A549 (cell line): ENCODE results near the gene CDC42. TPM values are rescaled to one million over a fixed set of nuclear protein-coding genes. Genes with fewer than 3 reads are reported as not detected.
A peak's percentile ranks its signal among the peaks of the same experiment; 100 is the strongest.

Experiments used
- ATAC-seq, 2 experiments: fragments of 200-7000 bp in 1 of 2; fragments of >200 bp in 1 of 2; cut with Nextera tagmentation in 1 of 2; cut with Tn5 transposase in 1 of 2; 3 replicates each; pipeline versions ENCODE4 v1.8.0 to v1.9.1; 2018 to 2020; ENCODE audit warnings: mild to moderate bottlenecking in 1 of 2, moderate library complexity in 1 of 2
- CTCF ChIA-PET: fragments of 300-600 bp; sonication (Branson Sonifier 250); formaldehyde crosslinking; extraction: SDS; loops from one replicate; lab custom pipeline; 2021; ENCODE audit warnings: antibody characterized with exemption, inconsistent platforms; lab: Yijun Ruan, JAX
- POLR2A ChIA-PET: fragments of 350-600 bp; formaldehyde crosslinking; extraction: SDS; loops from one replicate; lab custom pipeline; 2021; ENCODE audit warnings: antibody characterized with exemption, inconsistent platforms; lab: Yijun Ruan, JAX
- DNase-seq, 2 experiments: peaks; one replicate each; pipeline versions ENCODE4 v3.0.0 to v3.0.0-alpha.2; 2011 to 2016; ENCODE audit warnings: low read depth in 1 of 2, low spot score in 1 of 2
- FAIRE-seq: peaks from 2 replicates; lab custom pipeline; 2011; peaks lifted over from hg19 to GRCh38; lab: Jason Lieb, UNC
- H3K27ac ChIP-seq, 2 experiments: fragments of >200 bp; sonication (Bioruptor Twin); formaldehyde crosslinking; 3 replicates each; pipeline ENCODE4 v1.5.1; 2016 to 2017
- H3K4me1 ChIP-seq: fragments of >200 bp; sonication (Bioruptor Twin); formaldehyde crosslinking; 3 replicates; pipeline ENCODE4 v1.6.1; 2016
- H3K4me2 ChIP-seq: fragments of >200 bp; sonication (Bioruptor Twin); formaldehyde crosslinking; 3 replicates; pipeline ENCODE4 v1.6.1; 2016
- H3K4me3 ChIP-seq: fragments of >200 bp; sonication (Bioruptor Twin); formaldehyde crosslinking; 3 replicates; pipeline ENCODE4 v1.5.1; 2016
- H3K9me3 ChIP-seq: fragments of >200 bp; sonication (Bioruptor Twin); formaldehyde crosslinking; 3 replicates; pipeline ENCODE4 v1.6.1; 2016
- CBX8 ChIP-seq: fragments of 200-600 bp; sonication (generic); IDR thresholded peaks from 2 replicates; pipeline ENCODE4 v1.6.1; 2016
- HOXB13 ChIP-seq: fragments of 250-450 bp; sonication (Bioruptor Pico); IDR thresholded peaks from 2 replicates; pipeline ENCODE4 v1.5.0; 2020; ENCODE audit warnings: low read depth, mild to moderate bottlenecking, moderate library complexity
- HOXB5 ChIP-seq: fragments of 250-450 bp; sonication (Bioruptor Pico); IDR thresholded peaks from 2 replicates; pipeline ENCODE4 v1.5.0; 2020; ENCODE audit warnings: mild to moderate bottlenecking, moderate library complexity
- KDM5A ChIP-seq: fragments of 200-600 bp; sonication (generic); IDR thresholded peaks from 2 replicates; pipeline ENCODE4 v1.6.1; 2016; ENCODE audit warnings: antibody characterized with exemption, mild to moderate bottlenecking
- MAFK ChIP-seq: fragments of 450-650 bp; IDR thresholded peaks from 2 replicates; pipeline ENCODE4 v1.6.1; 2014; ENCODE audit not compliant: partially characterized antibody
- RCOR1 ChIP-seq: fragments of 150-350 bp; IDR thresholded peaks from 2 replicates; pipeline ENCODE4 v1.6.1; 2014; ENCODE audit warnings: antibody characterized with exemption, low read length, low read depth
- TFCP2L1 ChIP-seq: fragments of 250-450 bp; sonication (Bioruptor Pico); IDR thresholded peaks from 2 replicates; pipeline ENCODE4 v1.5.0; 2021; ENCODE audit warnings: mild to moderate bottlenecking
- ZC3H11A ChIP-seq: fragments of 450-650 bp; IDR thresholded peaks from 2 replicates; pipeline ENCODE4 v1.6.1; 2014; ENCODE audit warnings: antibody characterized with exemption, mild to moderate bottlenecking
- WGBS: methylation state at CpG from one replicate; pipeline ENCODE4 v1.1.6; 2017; ENCODE audit errors: missing lambda C conversion rate; 5-methylcytosine and 5-hydroxymethylcytosine counted together
- polyA plus RNA-seq, 4 experiments: library from polyadenylated mRNA; depleted of rRNA in 3 of 4; stranded (reverse); fragments of >200 nt; fragmentation: RNase III in 1 of 4; extraction: RNeasy Plus Mini Kit Qiagen cat#74134 plus additional on column Dnase treatment in 1 of 4; gene quantifications; 2 replicates in 3 of 4; 3 replicates in 1 of 4; pipeline ENCODE4 v1.2.3, GENCODE V29; 2011 to 2017
- TF ChIP-seq, protein P1 (sequence below): fragments of 250-450 bp; sonication (Bioruptor Pico); IDR thresholded peaks from 2 replicates; pipeline ENCODE4 v1.5.0; 2020; ENCODE audit warnings: low read depth, mild to moderate bottlenecking, moderate library complexity
- TF ChIP-seq, protein P2 (sequence below): fragments of >200 bp; sonication (Bioruptor Twin); formaldehyde crosslinking; IDR thresholded peaks from 3 replicates; pipeline ENCODE4 v1.5.1; 2016
- TF ChIP-seq, protein P3 (sequence below): fragments of 250-450 bp; sonication (Bioruptor Pico); IDR thresholded peaks from 2 replicates; pipeline ENCODE4 v1.5.0; 2021; ENCODE audit warnings: mild to moderate bottlenecking, moderate library complexity, borderline replicate concordance

The CDC42 gene
- polyA plus RNA-seq, 2 of the 4 experiments (the other 2 are of a cell fraction), result 155 to 212 TPM

DNA sequence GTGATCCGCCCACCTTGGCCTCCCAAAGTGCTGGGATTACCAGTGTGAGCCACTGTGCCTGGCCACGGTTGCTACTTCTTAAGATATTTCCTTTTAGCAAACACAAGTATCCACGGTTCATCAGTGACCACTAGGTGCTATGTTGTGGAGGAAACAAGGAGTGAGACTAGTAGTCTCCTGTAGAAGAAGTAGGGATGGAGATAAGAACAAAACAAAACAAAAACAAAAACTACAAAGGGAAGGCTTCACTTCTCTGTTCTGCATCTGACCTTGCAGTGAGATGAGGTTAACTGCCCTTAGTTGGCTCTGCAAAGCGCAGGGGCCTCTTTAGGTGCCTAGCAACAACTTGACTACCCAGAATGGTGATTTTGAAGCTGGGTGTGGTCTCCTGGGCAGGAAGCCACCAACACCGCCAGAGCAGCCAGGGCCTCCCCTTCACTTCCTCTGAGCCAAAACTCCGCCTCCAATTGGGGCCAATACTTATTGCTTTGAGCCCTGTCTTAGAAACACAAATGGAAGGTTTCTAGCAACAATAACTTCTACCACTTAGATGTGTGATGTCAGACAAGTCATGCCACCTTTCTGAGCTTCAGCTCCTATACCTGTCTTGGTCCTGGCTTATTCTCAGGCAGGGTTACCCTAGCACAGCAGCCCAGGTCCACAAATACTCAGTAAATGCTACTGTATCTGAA is 12.8 kb upstream of the CDC42 start:
- TF ChIP-seq RCOR1 (no peak), HOXB13 (no peak), TFCP2L1 (CRISPR knock-in tag) (no peak), CBX8 (no peak)
- no peak overlapping the region for H3K27ac ChIP-seq
- WGBS, result 70% methylated on average over 6 of the region's 6 CpGs
- ATAC-seq (peak in 1 of 2 experiments; percentile 74; a peak in 3 of 6 replicates), DNase-seq (peak in 1 of 2 experiments; percentile 26), FAIRE-seq (no peak)
- ChIA-PET CTCF (interaction anchor here (0.7 to 0.9 kb wide), 2 partner anchors 108 to 584 kb away, joined by 3 read pairs; no protein-coding TSS in a partner anchor), POLR2A (no interaction called here)
- H3K4me2 ChIP-seq, result no peak overlapping the region
- peaks cover 6% of the 10 kb centered on the region; the same call in 2 of the 3 replicates for H3K4me1 ChIP-seq
- no peak overlapping the region for H3K4me3 ChIP-seq
- H3K9me3 ChIP-seq, result no peaks in the 10 kb centered on the region

DNA sequence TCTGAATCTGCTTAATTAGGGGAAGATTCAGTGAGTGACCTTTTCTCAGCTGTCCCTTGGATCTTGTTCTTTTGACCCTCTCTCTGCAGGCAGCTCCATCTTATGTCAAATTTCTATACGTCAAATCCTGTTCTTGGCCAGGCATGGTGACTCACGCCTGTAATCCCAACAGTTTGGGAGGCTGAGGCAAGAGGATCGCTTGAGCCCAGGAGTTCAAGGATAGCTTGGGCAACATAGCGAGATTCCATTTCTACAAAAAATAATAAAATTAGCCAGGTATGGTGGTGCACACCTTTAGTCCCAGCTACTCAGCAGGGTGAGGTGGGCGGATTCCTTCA is 12.3 kb upstream of the CDC42 start:
- no peak for TF ChIP-seq MAFK
- no peak for TF ChIP-seq ZC3H11A
- TF ChIP-seq RCOR1, result no peak
- DNase-seq (no peak), FAIRE-seq (no peak), ATAC-seq (no peak)
- H3K9me3 ChIP-seq, result no peaks in the 10 kb centered on the region
- WGBS, result 88% methylated on average over 5 of the region's 5 CpGs
- H3K27ac ChIP-seq, result no peak overlapping the region
- no peak overlapping the region for H3K4me3 ChIP-seq
- POLR2A ChIA-PET, result no interaction called here
- no peak overlapping the region for H3K4me2 ChIP-seq
- peaks cover 6% of the 10 kb centered on the region; the same call in 2 of the 3 replicates for H3K4me1 ChIP-seq
- CTCF ChIA-PET, result no interaction called here

DNA sequence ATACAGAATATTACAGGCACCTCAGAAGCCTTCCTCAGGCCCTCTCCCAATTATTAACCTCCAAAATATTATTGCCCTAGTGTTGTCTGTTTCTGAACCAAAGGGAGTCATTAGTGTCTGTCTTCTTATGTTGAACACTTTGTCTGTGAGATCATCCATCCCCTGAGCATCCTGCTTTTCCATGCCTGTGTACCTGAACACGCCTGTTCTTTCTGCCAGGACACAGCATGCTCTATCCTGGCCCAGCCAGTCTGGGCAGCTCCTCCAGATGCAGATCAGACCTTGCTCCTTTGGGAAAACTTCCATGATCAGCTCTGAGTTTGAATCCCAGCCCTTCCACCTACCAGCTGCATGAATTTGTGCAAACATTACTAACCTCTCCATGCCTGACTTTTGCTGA is 11.0 kb upstream of the CDC42 start:
- H3K4me2 ChIP-seq, result no peak overlapping the region
- FAIRE-seq (no peak), ATAC-seq (no peak)
- TF ChIP-seq, protein P1, sequence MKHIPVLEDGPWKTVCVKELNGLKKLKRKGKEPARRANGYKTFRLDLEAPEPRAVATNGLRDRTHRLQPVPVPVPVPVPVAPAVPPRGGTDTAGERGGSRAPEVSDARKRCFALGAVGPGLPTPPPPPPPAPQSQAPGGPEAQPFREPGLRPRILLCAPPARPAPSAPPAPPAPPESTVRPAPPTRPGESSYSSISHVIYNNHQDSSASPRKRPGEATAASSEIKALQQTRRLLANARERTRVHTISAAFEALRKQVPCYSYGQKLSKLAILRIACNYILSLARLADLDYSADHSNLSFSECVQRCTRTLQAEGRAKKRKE (CRISPR knock-in tag), result no peak
- TF ChIP-seq KDM5A, result no peak
- no peak for TF ChIP-seq HOXB5 (CRISPR knock-in tag)
- TF ChIP-seq, all 56 proteins: peak for 0
- no peak overlapping the region for H3K27ac ChIP-seq
- H3K4me3 ChIP-seq, result no peak overlapping the region
- DNase-seq, result no peak
- WGBS, result 80% methylated on average over 1 of the region's 1 CpG
- POLR2A ChIA-PET, result no interaction called here
- CTCF ChIA-PET, result interaction anchor here (1.0 kb wide), 1 partner anchor 64 kb away, joined by 3 read pairs; no protein-coding TSS in a partner anchor
- H3K9me3 ChIP-seq, result no peaks in the 10 kb centered on the region
- peaks cover 6% of the 10 kb centered on the region; the same call in 2 of the 3 replicates for H3K4me1 ChIP-seq

DNA sequence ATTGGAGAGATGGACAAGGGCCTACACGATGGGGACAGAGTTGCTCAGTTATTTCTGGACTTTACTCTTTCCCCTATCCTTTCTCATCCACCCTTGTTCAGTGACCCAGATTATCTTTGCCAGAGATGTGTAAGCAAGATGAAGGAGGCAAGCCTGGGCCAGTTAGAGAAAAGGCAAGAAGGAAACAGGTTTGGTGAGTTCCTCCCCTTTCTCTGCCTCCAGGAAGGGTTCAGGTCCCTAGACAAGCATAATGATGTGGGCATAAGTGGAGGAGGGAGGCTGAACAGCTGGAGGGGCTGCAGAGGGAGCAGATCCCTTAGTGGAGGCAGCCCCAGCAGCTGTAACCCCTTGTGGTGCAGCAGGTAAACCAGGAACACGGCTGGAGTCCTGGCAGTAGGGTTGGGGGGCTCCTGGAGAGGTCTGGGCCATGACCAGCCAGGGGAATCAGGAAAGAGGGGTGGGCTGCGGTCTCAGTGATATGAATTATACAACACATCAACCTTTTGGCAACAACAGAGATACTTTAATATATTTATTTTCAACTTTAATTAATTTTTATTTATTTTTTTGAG is 9.2 kb upstream of the CDC42 start:
- FAIRE-seq (no peak), DNase-seq (no peak), ATAC-seq (no peak)
- TF ChIP-seq, protein P2, sequence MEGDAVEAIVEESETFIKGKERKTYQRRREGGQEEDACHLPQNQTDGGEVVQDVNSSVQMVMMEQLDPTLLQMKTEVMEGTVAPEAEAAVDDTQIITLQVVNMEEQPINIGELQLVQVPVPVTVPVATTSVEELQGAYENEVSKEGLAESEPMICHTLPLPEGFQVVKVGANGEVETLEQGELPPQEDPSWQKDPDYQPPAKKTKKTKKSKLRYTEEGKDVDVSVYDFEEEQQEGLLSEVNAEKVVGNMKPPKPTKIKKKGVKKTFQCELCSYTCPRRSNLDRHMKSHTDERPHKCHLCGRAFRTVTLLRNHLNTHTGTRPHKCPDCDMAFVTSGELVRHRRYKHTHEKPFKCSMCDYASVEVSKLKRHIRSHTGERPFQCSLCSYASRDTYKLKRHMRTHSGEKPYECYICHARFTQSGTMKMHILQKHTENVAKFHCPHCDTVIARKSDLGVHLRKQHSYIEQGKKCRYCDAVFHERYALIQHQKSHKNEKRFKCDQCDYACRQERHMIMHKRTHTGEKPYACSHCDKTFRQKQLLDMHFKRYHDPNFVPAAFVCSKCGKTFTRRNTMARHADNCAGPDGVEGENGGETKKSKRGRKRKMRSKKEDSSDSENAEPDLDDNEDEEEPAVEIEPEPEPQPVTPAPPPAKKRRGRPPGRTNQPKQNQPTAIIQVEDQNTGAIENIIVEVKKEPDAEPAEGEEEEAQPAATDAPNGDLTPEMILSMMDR, result no peak
- TF ChIP-seq, protein P3, sequence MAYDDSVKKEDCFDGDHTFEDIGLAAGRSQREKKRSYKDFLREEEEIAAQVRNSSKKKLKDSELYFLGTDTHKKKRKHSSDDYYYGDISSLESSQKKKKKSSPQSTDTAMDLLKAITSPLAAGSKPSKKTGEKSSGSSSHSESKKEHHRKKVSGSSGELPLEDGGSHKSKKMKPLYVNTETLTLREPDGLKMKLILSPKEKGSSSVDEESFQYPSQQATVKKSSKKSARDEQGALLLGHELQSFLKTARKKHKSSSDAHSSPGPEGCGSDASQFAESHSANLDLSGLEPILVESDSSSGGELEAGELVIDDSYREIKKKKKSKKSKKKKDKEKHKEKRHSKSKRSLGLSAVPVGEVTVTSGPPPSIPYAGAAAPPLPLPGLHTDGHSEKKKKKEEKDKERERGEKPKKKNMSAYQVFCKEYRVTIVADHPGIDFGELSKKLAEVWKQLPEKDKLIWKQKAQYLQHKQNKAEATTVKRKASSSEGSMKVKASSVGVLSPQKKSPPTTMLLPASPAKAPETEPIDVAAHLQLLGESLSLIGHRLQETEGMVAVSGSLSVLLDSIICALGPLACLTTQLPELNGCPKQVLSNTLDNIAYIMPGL (CRISPR knock-in tag), result no peak
- no peaks in the 10 kb centered on the region for H3K9me3 ChIP-seq
- ChIA-PET CTCF (no interaction called here), POLR2A (no interaction called here)
- H3K27ac ChIP-seq, result no peak overlapping the region
- 66% methylated on average over 3 of the region's 3 CpGs for WGBS
- H3K4me3 ChIP-seq, result no peak overlapping the region
- H3K4me1 ChIP-seq, result peaks cover 6% of the 10 kb centered on the region; the same call in 2 of the 3 replicates
- H3K4me2 ChIP-seq, result no peak overlapping the region
